ENCODE results near the gene SYNDIG1. TPM values are rescaled to one million over a fixed set of nuclear protein-coding genes. Genes with fewer than 3 reads are reported as not detected.

The SYNDIG1 gene
- total RNA-seq, 4 donors from 2014 or later: 8.3 to 12.4 (median 10.2) TPM

- TF ChIP-seq CTCF (IDR thresholded peaks at IDR 0.05): no peak
- no peak for TF ChIP-seq POLR2A (IDR thresholded peaks at IDR 0.05)
- H3K36me3 ChIP-seq: no peaks in the 10 kb centered on the region
- no peak for DNase-seq
- no peaks in the 10 kb centered on the region for H3K4me1 ChIP-seq
- H3K27me3 ChIP-seq: no peaks in the 10 kb centered on the region
- H3K9me3 ChIP-seq: no peaks in the 10 kb centered on the region
- intact Hi-C loops (cut with DNase I): no loop called here
- 92 to 96% methylated on average over 3 to 6 of the region's 6 CpGs for WGBS, 2 donors
- H3K27ac ChIP-seq: no peak overlapping the region
- no peak overlapping the region for H3K4me3 ChIP-seq (replicated peaks in 1 of 3)
These were observed 194.1 kb downstream of the SYNDIG1 start for GRCh38 chr20:24663496-24663895.

GRCh38 chr20:24664266-24664986 is 195.0 kb downstream of the SYNDIG1 start:
- H3K4me1 ChIP-seq: no peaks in the 10 kb centered on the region
- intact Hi-C loops (cut with DNase I): no loop called here

GRCh38 chr20:24665196-24665595 is 195.8 kb downstream of the SYNDIG1 start:
- TF ChIP-seq POLR2A (IDR thresholded peaks at IDR 0.05) (no peak), CTCF (IDR thresholded peaks at IDR 0.05) (no peak)
- H3K36me3 ChIP-seq: no peaks in the 10 kb centered on the region
- H3K27ac ChIP-seq: no peak overlapping the region
- intact Hi-C loops (cut with DNase I): no loop called here
- H3K9me3 ChIP-seq: no peaks in the 10 kb centered on the region
- H3K27me3 ChIP-seq: no peaks in the 10 kb centered on the region
- H3K4me1 ChIP-seq: no peaks in the 10 kb centered on the region
- WGBS, 2 donors: 89 to 94% methylated on average over 13 of the region's 13 CpGs
- H3K4me3 ChIP-seq (replicated peaks in 1 of 3): no peak overlapping the region
- no peak for DNase-seq

More at GRCh38 chr20:24664266-24664986, 195.0 kb downstream of the SYNDIG1 start:
- Histone ChIP-seq H3K27me3 (no peaks in the 10 kb centered on the region), H3K36me3 (no peaks in the 10 kb centered on the region), H3K9me3 (no peaks in the 10 kb centered on the region), H3K27ac (no peak overlapping the region), H3K4me3 (replicated peaks in 1 of 3) (no peak overlapping the region)
- no peak for DNase-seq
- TF ChIP-seq POLR2A (IDR thresholded peaks at IDR 0.05) (no peak), CTCF (IDR thresholded peaks at IDR 0.05) (no peak)
- WGBS, 2 donors: 95 to 96% methylated on average over 16 of the region's 16 CpGs

- intact Hi-C loops (cut with DNase I): no loop called here
- Histone ChIP-seq H3K27ac (no peak overlapping the region), H3K4me3 (replicated peaks in 1 of 3) (no peak overlapping the region), H3K4me1 (no peaks in the 10 kb centered on the region), H3K9me3 (no peaks in the 10 kb centered on the region), H3K36me3 (no peaks in the 10 kb centered on the region), H3K27me3 (no peaks in the 10 kb centered on the region)
- 93% methylated on average over 15 of the region's 15 CpGs for WGBS, 2 donors
- no peak for TF ChIP-seq POLR2A (IDR thresholded peaks at IDR 0.05)
- DNase-seq: no peak
These were observed 196.3 kb downstream of the SYNDIG1 start for GRCh38 chr20:24665741-24666191.

GRCh38 chr20:24667689-24668383 is 198.4 kb downstream of the SYNDIG1 start:
- WGBS, 2 donors: 92 to 93% methylated on average over 3 to 5 of the region's 7 CpGs
- no peaks in the 10 kb centered on the region for H3K9me3 ChIP-seq
- no peak for DNase-seq
- H3K4me3 ChIP-seq (replicated peaks in 1 of 3): no peak overlapping the region
- H3K4me1 ChIP-seq: no peaks in the 10 kb centered on the region
- H3K27ac ChIP-seq: no peak overlapping the region
- H3K36me3 ChIP-seq: no peaks in the 10 kb centered on the region
- TF ChIP-seq POLR2A (IDR thresholded peaks at IDR 0.05): no peak
- no peak for TF ChIP-seq CTCF (IDR thresholded peaks at IDR 0.05)
- intact Hi-C loops (cut with DNase I): no loop called here
- H3K27me3 ChIP-seq: no peaks in the 10 kb centered on the region
